ENCODE measurements around the gene PTPRO.

PTPRO gene

GRCh38 chr12:15646581-15646980, 324.3 kb downstream of the PTPRO start:
- H3F3A ChIP-seq (ENCODE audit: control insufficient read depth, insufficient read depth): no peaks in the 10 kb centered on the region
- no peaks in the 10 kb centered on the region for H3K9me2 ChIP-seq (replicated peaks; ENCODE audit: control insufficient read depth, low read length)
- H3K27ac ChIP-seq (ENCODE audit: low read depth, low read length): no peak overlapping the region
- no peaks in the 10 kb centered on the region for H4K20me1 ChIP-seq (ENCODE audit: control insufficient read depth, insufficient read depth, low read depth, low read length)
- no peaks in the 10 kb centered on the region for H3K79me2 ChIP-seq (ENCODE audit: control insufficient read depth, low read length)
- H3K27me3 ChIP-seq (ENCODE audit: control insufficient read depth, low read length): no peaks in the 10 kb centered on the region
- no peak overlapping the region for H3K4me3 ChIP-seq (ENCODE audit: low read length)
- H3K4me1 ChIP-seq (ENCODE audit: control insufficient read depth, low read length): no peaks in the 10 kb centered on the region
- no peaks in the 10 kb centered on the region for H3K36me3 ChIP-seq (ENCODE audit: control insufficient read depth, low read length)
- no peaks in the 10 kb centered on the region for H3K9me3 ChIP-seq (ENCODE audit: control insufficient read depth, insufficient read depth, low read length)
- no peak overlapping the region for H3K4me2 ChIP-seq (ENCODE audit: low read length)
- TF ChIP-seq CTCF (IDR thresholded peaks at IDR 0.05; ENCODE audit: low read depth, low read length, poor library complexity, severe bottlenecking): no peak
- TF ChIP-seq EZH2phosphoT487 (IDR thresholded peaks at IDR 0.05; ENCODE audit: borderline replicate concordance, low read length): no peak
